22Rv1 (cell line): ENCODE measurements around the gene FAM151A.

Experiments used
- CTCF ChIP-seq: fragments of 450-650 bp; IDR thresholded peaks from 2 replicates; pipeline ENCODE4 v1.5.1; 2017; ENCODE audit warnings: mild to moderate bottlenecking
- ZFX ChIP-seq: fragments of 450-650 bp; IDR thresholded peaks from 2 replicates; pipeline ENCODE4 v1.6.1; 2017; ENCODE audit warnings: antibody characterized with exemption, borderline replicate concordance

GRCh38 chr1:54584575-54584974, 38.8 kb downstream of the FAM151A start:
- TF ChIP-seq CTCF = no peak
- TF ChIP-seq ZFX = no peak
